ENCODE data around the gene TMEM260. TPM values are rescaled to one million over a fixed set of nuclear protein-coding genes. Genes with fewer than 3 reads are reported as not detected.

The TMEM260 gene
- total RNA-seq, 1 experiment from 2014 or later: 20.0 TPM

- Histone ChIP-seq H2BK120ac (ENCODE audit: low read depth, low read length, poor library complexity, severe bottlenecking) (no peak overlapping the region), H3K4ac (ENCODE audit: low read depth, low read length) (no peak overlapping the region), H3K27ac (ENCODE audit: insufficient read length, low read depth, low read length) (no peak overlapping the region), H3K9ac (ENCODE audit: extremely low read depth, insufficient read length, low read length) (no peak overlapping the region), H3K56ac (ENCODE audit: insufficient read length, low read depth, low read length) (no peak overlapping the region), H3K27me3 (ENCODE audit: insufficient read depth, low read length) (no peaks in the 10 kb centered on the region), H3T11ph (ENCODE audit: low read length) (no peak overlapping the region), H4K20me1 (ENCODE audit: control insufficient read depth, insufficient read depth, insufficient read length) (no peaks in the 10 kb centered on the region), H3K23ac (ENCODE audit: insufficient read length, low read depth, low read length) (no peak overlapping the region), H2BK15ac (ENCODE audit: low read depth, low read length) (no peak overlapping the region), H3K79me1 (ENCODE audit: insufficient read depth, low read depth, low read length, poor library complexity, severe bottlenecking) (no peaks in the 10 kb centered on the region), H2AK5ac (ENCODE audit: insufficient read length, low read length) (no peak overlapping the region), H3K18ac (ENCODE audit: insufficient read length, low read depth, low read length) (no peak overlapping the region), H2BK5ac (ENCODE audit: insufficient read length, low read length) (no peak overlapping the region), H3K4me1 (ENCODE audit: insufficient read depth, low read length) (no peaks in the 10 kb centered on the region; the same call in 1 of the 2 replicates), H3K9me3 (ENCODE audit: control insufficient read depth, low read depth, low read length) (no peaks in the 10 kb centered on the region), H4K8ac (replicated peaks; ENCODE audit: insufficient read length, low read depth, low read length) (no peak overlapping the region), H2BK20ac (ENCODE audit: low read depth, low read length, poor library complexity, severe bottlenecking) (no peak overlapping the region), H4K5ac (ENCODE audit: insufficient read length, low read depth, low read length) (no peak overlapping the region), H3K79me2 (ENCODE audit: insufficient read depth, low read length) (peaks cover 17% of the 10 kb centered on the region; the same call in 1 of the 2 replicates), H3K23me2 (ENCODE audit: insufficient read length, low read depth, low read length, poor library complexity, severe bottlenecking) (peaks cover 4% of the 10 kb centered on the region), H3K4me2 (ENCODE audit: insufficient read depth, insufficient read length, low read length) (peak overlapping the region; percentile 87), H2AFZ (ENCODE audit: low read length) (no peak overlapping the region), H3K14ac (ENCODE audit: insufficient read depth, low read length) (no peak overlapping the region), H4K91ac (ENCODE audit: insufficient read length, low read depth, low read length) (no peak overlapping the region), H2BK12ac (ENCODE audit: insufficient read length, low read depth, low read length) (no peak overlapping the region)
- Mint-ChIP-seq H3K9me3 (no peaks in the 10 kb centered on the region), H3K27ac (no peak overlapping the region), H3K4me3 (peak overlapping the region; percentile 79 to 86), H3K27me3 (ENCODE audit: low read depth) (no peaks in the 10 kb centered on the region), H3K36me3 (ENCODE audit: insufficient read depth in 1 of 3, low read depth in 3 of 3) (peaks cover 0 to 3% (median 0%) of the 10 kb centered on the region in 3 experiments; a peak in 2 of 7 replicates), H3K4me1 (peaks cover 10 to 14% of the 10 kb centered on the region in 2 experiments)
- TF ChIP-seq CTCF (conservative IDR thresholded peaks at IDR 0.05): no peak
- no peak for DNase-seq
- WGBS (ENCODE audit: extremely low coverage, insufficient read length, low lambda C conversion rate): no CpG with 5 or more reads among the region's 6 CpGs
Measured at GRCh38 chr14:56581041-56581727, 1.6 kb downstream of the TMEM260 start.

All from H9 (cell line).